HCT116 (cell line): ENCODE measurements around the gene BLOC1S5. TPM values are rescaled to one million over a fixed set of nuclear protein-coding genes. Genes with fewer than 3 reads are reported as not detected.

Experiments used
- ATAC-seq: fragments of 200-7000 bp; cut with Tn5 transposase; 2 replicates; pipeline ENCODE4 v1.9.1; 2020; ENCODE audit warnings: mild to moderate bottlenecking, moderate library complexity
- BruUV-seq: library from RNA; stranded (reverse); fragments of 400-500 nt; replicated peaks from 2 replicates; lab custom pipeline; 2021; lab: Mats Ljungman, UMichigan
- CTCF ChIA-PET: fragments of 300-600 bp; sonication (Branson Sonifier 250); formaldehyde crosslinking; loops from one replicate; lab custom pipeline; 2021; ENCODE audit warnings: antibody characterized with exemption; lab: Charles Lee
- POLR2A ChIA-PET: fragments of 300-600, 350-600 bp; sonication (Branson Sonifier 250); formaldehyde crosslinking; loops from one replicate; lab custom pipeline; 2021; ENCODE audit warnings: antibody characterized with exemption; lab: Charles Lee
- RAD21 ChIA-PET, 2 experiments: fragments of 300-600 bp; sonication (Branson Sonifier 250); formaldehyde crosslinking; loops; one replicate each; lab custom pipeline; 2023; ENCODE audit warnings: low total read pairs in 2 of 2; ENCODE audit not compliant: uncharacterized antibody in 2 of 2, unreplicated experiment in 2 of 2, low non-redundant PET in 1 of 2; lab: Charles Lee
- DNase-seq: peaks from one replicate; pipeline ENCODE4 v3.0.0-alpha.2; 2010; ENCODE audit warnings: low read depth, low spot score
- H2AFZ ChIP-seq: fragments of 200-600 bp; shearing (Covaris generic), sonication (generic); 2 replicates; pipeline ENCODE4 v1.6.1; 2017; ENCODE audit warnings: low read depth, mixed run types, mixed read lengths, antibody characterized with exemption, low read length; ENCODE audit not compliant: poor library complexity, severe bottlenecking
- H3K27ac ChIP-seq: 2 replicates; pipeline ENCODE4 v1.5.1; 2012; ENCODE audit warnings: low read depth, low read length
- H3K27me3 ChIP-seq: fragments of 200-600 bp; sonication (generic); 2 replicates; pipeline ENCODE4 v1.6.1; 2016; ENCODE audit warnings: mixed run types, low read length, mixed read lengths; ENCODE audit not compliant: insufficient read depth
- H3K36me3 ChIP-seq, 2 experiments: fragments of 200-500 bp in 1 of 2; fragments of 200-600 bp in 1 of 2; sonication (Bioruptor generic) in 1 of 2; sonication (generic) in 1 of 2; 2 replicates each; pipeline versions ENCODE4 v1.5.1 to v1.6.1; 2014 to 2016; ENCODE audit warnings: low read length in 2 of 2, inconsistent platforms in 1 of 2, mixed read lengths in 1 of 2, mixed run types in 1 of 2; ENCODE audit not compliant: insufficient read depth in 2 of 2, control insufficient read depth in 1 of 2
- H3K4me1 ChIP-seq, 2 experiments: fragments of 200-600 bp in 1 of 2; sonication (generic) in 1 of 2; 2 replicates each; pipeline versions ENCODE4 v1.5.1 to v1.6.1; 2012 to 2017; ENCODE audit warnings: low read length in 2 of 2, inconsistent platforms in 1 of 2, mild to moderate bottlenecking in 1 of 2, mixed read lengths in 1 of 2, mixed run types in 1 of 2, moderate library complexity in 1 of 2; ENCODE audit not compliant: insufficient read depth in 2 of 2, control insufficient read depth in 1 of 2
- H3K4me2 ChIP-seq: fragments of 200-600 bp; sonication (generic); 2 replicates; pipeline ENCODE4 v1.6.1; 2017; ENCODE audit warnings: mixed run types, low read length, mixed read lengths
- H3K4me3 ChIP-seq, 2 experiments: fragments of 200-600 bp in 1 of 2; sonication (generic) in 1 of 2; replicated peaks in 1 of 2; 2 replicates each; pipeline ENCODE4 v1.5.1; 2011 to 2016; ENCODE audit warnings: low read length in 2 of 2, control low read depth in 1 of 2, low read depth in 1 of 2, mild to moderate bottlenecking in 1 of 2, mixed read lengths in 1 of 2, mixed run types in 1 of 2
- H3K79me2 ChIP-seq: fragments of 200-600 bp; sonication (generic); 2 replicates; pipeline ENCODE4 v1.6.1; 2017; ENCODE audit warnings: mild to moderate bottlenecking, mixed run types, low read length, moderate library complexity, mixed read lengths; ENCODE audit not compliant: insufficient read depth
- H3K9ac ChIP-seq: fragments of 200-600 bp; sonication (generic); 2 replicates; pipeline ENCODE4 v1.6.1; 2016; ENCODE audit warnings: low read length, mixed read lengths
- H3K9me2 ChIP-seq: fragments of 200-600 bp; sonication (generic), shearing (Covaris generic); 2 replicates; pipeline ENCODE4 v1.6.1; 2017; ENCODE audit warnings: mixed run types, mild to moderate bottlenecking, moderate library complexity; ENCODE audit not compliant: insufficient read depth
- H3K9me3 ChIP-seq, 2 experiments: fragments of 200-500 bp in 1 of 2; fragments of 200-600 bp in 1 of 2; sonication (Bioruptor generic) in 1 of 2; sonication (generic) in 1 of 2; 2 replicates each; pipeline ENCODE4 v1.6.1; 2014 to 2017; ENCODE audit warnings: low read length in 2 of 2, mixed read lengths in 2 of 2, inconsistent platforms in 1 of 2, low read depth in 1 of 2, mild to moderate bottlenecking in 1 of 2, mixed run types in 1 of 2, moderate library complexity in 1 of 2; ENCODE audit not compliant: control insufficient read depth in 1 of 2, insufficient read depth in 1 of 2
- H4K20me1 ChIP-seq: fragments of 200-600 bp; sonication (generic), shearing (Covaris generic); 2 replicates; pipeline ENCODE4 v1.6.1; 2017; ENCODE audit warnings: mixed run types, mild to moderate bottlenecking, moderate library complexity; ENCODE audit not compliant: insufficient read depth
- ATF3 ChIP-seq: IDR thresholded peaks from 2 replicates; pipeline ENCODE4 v1.6.1; 2012
- CBX3 ChIP-seq: IDR thresholded peaks from 2 replicates; pipeline ENCODE4 v1.6.1; 2012; ENCODE audit warnings: low read depth
- EGR1 ChIP-seq: IDR thresholded peaks from 2 replicates; pipeline ENCODE4 v1.6.1; 2012; ENCODE audit warnings: low read depth
- FOSL1 ChIP-seq: IDR thresholded peaks from 2 replicates; pipeline ENCODE4 v1.6.1; 2012; ENCODE audit warnings: low read depth
- JUND ChIP-seq: IDR thresholded peaks from 2 replicates; pipeline ENCODE4 v1.6.1; 2012
- POLR2AphosphoS5 ChIP-seq: IDR thresholded peaks from 2 replicates; pipeline ENCODE4 v1.6.1; 2011; ENCODE audit warnings: mild to moderate bottlenecking, low read depth, low read length, moderate library complexity
- RAD21 ChIP-seq: IDR thresholded peaks from 2 replicates; pipeline ENCODE4 v1.6.1; 2012; ENCODE audit warnings: low read depth, mild to moderate bottlenecking
- SP1 ChIP-seq: IDR thresholded peaks from 2 replicates; pipeline ENCODE4 v1.6.1; 2012; ENCODE audit warnings: low read depth
- SRF ChIP-seq: IDR thresholded peaks from 2 replicates; pipeline ENCODE4 v1.6.1; 2012; ENCODE audit warnings: low read depth
- TCF7L2 ChIP-seq: IDR thresholded peaks from 2 replicates; pipeline ENCODE4 v1.7.0; 2011; ENCODE audit warnings: borderline replicate concordance, inconsistent platforms; ENCODE audit not compliant: insufficient read depth, insufficient read length; ENCODE audit errors: extremely low read depth
- YY1 ChIP-seq: IDR thresholded peaks from 2 replicates; pipeline ENCODE4 v1.6.1; 2011; ENCODE audit warnings: low read length, low read depth, moderate library complexity, mild to moderate bottlenecking; ENCODE audit not compliant: insufficient replicate concordance; ENCODE audit errors: extremely low read depth
- ZBTB33 ChIP-seq: IDR thresholded peaks from 2 replicates; pipeline ENCODE4 v1.6.1; 2011; ENCODE audit warnings: mild to moderate bottlenecking, low read length, moderate library complexity; ENCODE audit not compliant: insufficient replicate concordance; ENCODE audit errors: extremely low read depth
- ZFX ChIP-seq: fragments of 450-650 bp; IDR thresholded peaks from 2 replicates; pipeline ENCODE4 v1.6.1; 2017
- ZNF274 ChIP-seq: fragments of 200-500 bp; sonication (Bioruptor generic); IDR thresholded peaks from 2 replicates; pipeline ENCODE4 v1.6.1; 2014; ENCODE audit warnings: mild to moderate bottlenecking, low read depth, low read length, inconsistent platforms
- intact Hi-C: fragments of 100-400 bp; cut with micrococcal nuclease; formaldehyde crosslinking; loops from 2 replicates; pipeline ENCODE4 v1.10.0; 2022
- total RNA-seq: library from RNA; stranded (reverse); gene quantifications from one replicate; pipeline ENCODE4 v1.2.1, GENCODE V29; 2021; ENCODE audit not compliant: unreplicated experiment
- TF ChIP-seq, protein P1 (sequence below): IDR thresholded peaks from 2 replicates; pipeline ENCODE4 v1.6.1; 2012; ENCODE audit warnings: low read depth
- TF ChIP-seq, protein P2 (sequence below), 3 experiments: fragments of 200-600 bp in 1 of 3; sonication (generic) in 1 of 3; IDR thresholded peaks in 2 of 3; conservative IDR thresholded peaks in 1 of 3; 2 replicates each; pipeline ENCODE4 v1.5.1; 2012 to 2017; ENCODE audit warnings: low read depth in 2 of 3, low read length in 2 of 3, antibody characterized with exemption in 1 of 3, borderline replicate concordance in 1 of 3, control low read depth in 1 of 3, mild to moderate bottlenecking in 1 of 3, mixed read lengths in 1 of 3, mixed run types in 1 of 3, moderate library complexity in 1 of 3; ENCODE audit not compliant: insufficient read depth in 1 of 3

Gene BLOC1S5
- total RNA-seq, 1 experiment from 2014 or later = 12.0 TPM

DNA sequence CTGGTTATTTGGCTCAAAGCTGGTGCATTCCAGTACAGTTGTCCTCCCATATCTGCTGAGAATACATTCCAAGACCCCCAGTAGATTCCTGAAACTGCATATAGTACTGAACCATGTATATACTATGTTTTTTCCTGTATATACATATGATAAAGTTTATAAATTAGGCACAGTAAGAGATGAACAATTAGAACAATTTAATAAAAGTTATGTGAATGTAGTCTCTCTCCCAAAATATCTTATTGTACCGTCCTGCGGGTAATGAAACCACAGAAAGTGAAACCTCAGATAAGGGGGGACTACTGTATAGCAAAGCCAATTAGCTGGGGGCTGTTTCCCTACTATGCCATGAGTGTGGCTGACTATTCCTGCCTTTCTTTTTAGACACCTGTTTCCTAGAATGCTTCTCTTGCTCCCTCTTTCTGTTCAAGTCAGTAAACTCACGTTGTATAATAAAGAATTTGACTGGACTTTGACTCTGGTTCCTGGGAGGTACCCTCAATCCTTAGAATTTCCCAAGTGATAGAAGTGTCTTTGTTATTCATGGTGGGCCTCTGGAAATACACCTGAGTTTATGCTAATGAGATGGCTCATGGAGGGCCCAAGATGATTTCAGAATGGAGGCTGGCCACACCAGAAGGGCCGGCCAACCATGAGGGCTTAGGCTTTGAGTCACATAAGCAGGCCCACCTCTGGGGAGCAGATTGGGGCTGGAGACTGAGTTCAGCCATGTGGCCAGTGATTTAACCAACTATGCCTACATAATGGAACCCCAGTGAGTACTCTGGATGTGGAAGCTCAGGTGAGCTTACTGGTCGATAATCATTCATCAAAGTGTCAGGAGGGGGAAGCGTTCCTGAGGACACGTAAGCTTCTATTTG is 689 bp upstream of the BLOC1S5 start:
- ChIA-PET RAD21 (no interaction called here), CTCF (no interaction called here), POLR2A (interaction anchor here (1.0 to 1.9 kb wide), 3 partner anchors 9 to 37 kb away, joined by 3 to 9 read pairs (median 4); partner anchors contain the start of gene EEF1E1)
- H3K27me3 ChIP-seq = no peaks in the 10 kb centered on the region
- H3K9me2 ChIP-seq = no peaks in the 10 kb centered on the region
- peaks cover 5 to 18% of the 10 kb centered on the region in 2 experiments for H3K4me1 ChIP-seq
- H2AFZ ChIP-seq = peak overlapping the region; percentile 73
- H3K36me3 ChIP-seq = peaks cover 3 to 4% of the 10 kb centered on the region in 2 experiments; a peak in 2 of 4 replicates
- peaks cover 6% of the 10 kb centered on the region; the same call in 1 of the 2 replicates for H3K79me2 ChIP-seq
- no peak for ATAC-seq
- H3K4me2 ChIP-seq = peak overlapping the region; percentile 81
- no peak for DNase-seq
- H3K27ac ChIP-seq = peak overlapping the region; percentile 17; the same call in 1 of the 2 replicates
- H3K9ac ChIP-seq = peak overlapping the region; percentile 85
- TF ChIP-seq YY1 (no peak), SP1 (no peak), ZBTB33 (no peak), EGR1 (no peak), JUND (no peak), SRF (no peak), POLR2AphosphoS5 (no peak), TCF7L2 (no peak), FOSL1 (no peak), CBX3 (no peak; the same call in none of the 2 replicates), RAD21 (no peak), ATF3 (no peak), ZNF274 (no peak), ZFX (no peak)
- TF ChIP-seq, protein P1, sequence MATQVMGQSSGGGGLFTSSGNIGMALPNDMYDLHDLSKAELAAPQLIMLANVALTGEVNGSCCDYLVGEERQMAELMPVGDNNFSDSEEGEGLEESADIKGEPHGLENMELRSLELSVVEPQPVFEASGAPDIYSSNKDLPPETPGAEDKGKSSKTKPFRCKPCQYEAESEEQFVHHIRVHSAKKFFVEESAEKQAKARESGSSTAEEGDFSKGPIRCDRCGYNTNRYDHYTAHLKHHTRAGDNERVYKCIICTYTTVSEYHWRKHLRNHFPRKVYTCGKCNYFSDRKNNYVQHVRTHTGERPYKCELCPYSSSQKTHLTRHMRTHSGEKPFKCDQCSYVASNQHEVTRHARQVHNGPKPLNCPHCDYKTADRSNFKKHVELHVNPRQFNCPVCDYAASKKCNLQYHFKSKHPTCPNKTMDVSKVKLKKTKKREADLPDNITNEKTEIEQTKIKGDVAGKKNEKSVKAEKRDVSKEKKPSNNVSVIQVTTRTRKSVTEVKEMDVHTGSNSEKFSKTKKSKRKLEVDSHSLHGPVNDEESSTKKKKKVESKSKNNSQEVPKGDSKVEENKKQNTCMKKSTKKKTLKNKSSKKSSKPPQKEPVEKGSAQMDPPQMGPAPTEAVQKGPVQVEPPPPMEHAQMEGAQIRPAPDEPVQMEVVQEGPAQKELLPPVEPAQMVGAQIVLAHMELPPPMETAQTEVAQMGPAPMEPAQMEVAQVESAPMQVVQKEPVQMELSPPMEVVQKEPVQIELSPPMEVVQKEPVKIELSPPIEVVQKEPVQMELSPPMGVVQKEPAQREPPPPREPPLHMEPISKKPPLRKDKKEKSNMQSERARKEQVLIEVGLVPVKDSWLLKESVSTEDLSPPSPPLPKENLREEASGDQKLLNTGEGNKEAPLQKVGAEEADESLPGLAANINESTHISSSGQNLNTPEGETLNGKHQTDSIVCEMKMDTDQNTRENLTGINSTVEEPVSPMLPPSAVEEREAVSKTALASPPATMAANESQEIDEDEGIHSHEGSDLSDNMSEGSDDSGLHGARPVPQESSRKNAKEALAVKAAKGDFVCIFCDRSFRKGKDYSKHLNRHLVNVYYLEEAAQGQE = no peak
- TF ChIP-seq, protein P2, sequence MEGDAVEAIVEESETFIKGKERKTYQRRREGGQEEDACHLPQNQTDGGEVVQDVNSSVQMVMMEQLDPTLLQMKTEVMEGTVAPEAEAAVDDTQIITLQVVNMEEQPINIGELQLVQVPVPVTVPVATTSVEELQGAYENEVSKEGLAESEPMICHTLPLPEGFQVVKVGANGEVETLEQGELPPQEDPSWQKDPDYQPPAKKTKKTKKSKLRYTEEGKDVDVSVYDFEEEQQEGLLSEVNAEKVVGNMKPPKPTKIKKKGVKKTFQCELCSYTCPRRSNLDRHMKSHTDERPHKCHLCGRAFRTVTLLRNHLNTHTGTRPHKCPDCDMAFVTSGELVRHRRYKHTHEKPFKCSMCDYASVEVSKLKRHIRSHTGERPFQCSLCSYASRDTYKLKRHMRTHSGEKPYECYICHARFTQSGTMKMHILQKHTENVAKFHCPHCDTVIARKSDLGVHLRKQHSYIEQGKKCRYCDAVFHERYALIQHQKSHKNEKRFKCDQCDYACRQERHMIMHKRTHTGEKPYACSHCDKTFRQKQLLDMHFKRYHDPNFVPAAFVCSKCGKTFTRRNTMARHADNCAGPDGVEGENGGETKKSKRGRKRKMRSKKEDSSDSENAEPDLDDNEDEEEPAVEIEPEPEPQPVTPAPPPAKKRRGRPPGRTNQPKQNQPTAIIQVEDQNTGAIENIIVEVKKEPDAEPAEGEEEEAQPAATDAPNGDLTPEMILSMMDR (IDR thresholded peaks at IDR 0.05 in 2 of 3, conservative IDR thresholded peaks at IDR 0.05 in 1 of 3; ENCODE audit: borderline replicate concordance in 1 of 3, insufficient read depth in 1 of 3, low read depth in 2 of 3, low read length in 2 of 3) = no peak
- H4K20me1 ChIP-seq = no peaks in the 10 kb centered on the region
- H3K4me3 ChIP-seq = peak overlapping the region; percentile 87 to 96
- no peaks in the 10 kb centered on the region for H3K9me3 ChIP-seq
- intact Hi-C loops = no loop called here
- TSS peak; percentile 94 for BruUV-seq
